ENCODE results near the gene ARHGAP24.
"Not testable (repeated sequence)": the region's sequence is repeated elsewhere in the genome, so short reads cannot be mapped to it uniquely, and the experiment has no call there.

The ARHGAP24 gene

GRCh38 chr4:85932500-85933290 lies 457.7 kb downstream of the ARHGAP24 start:
- no peak for DNase-seq

DNA sequence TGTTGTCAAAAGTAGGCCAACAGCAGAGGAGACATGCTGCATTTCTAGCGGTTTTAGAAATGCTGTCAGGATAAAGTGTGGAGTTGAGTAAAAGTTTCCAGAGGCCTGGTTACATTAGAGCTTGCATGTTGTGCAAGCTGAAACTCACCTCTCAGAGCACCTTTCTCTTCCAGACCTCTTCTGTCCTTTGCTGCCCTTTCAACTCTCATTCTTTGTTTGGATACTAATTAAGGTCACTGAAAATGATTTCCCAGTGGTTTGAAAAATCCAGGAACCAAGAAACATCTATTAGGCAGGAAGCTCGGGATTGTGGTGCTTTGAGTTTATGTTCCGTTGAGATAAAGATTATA lies 458.3 kb downstream of the ARHGAP24 start:
- no peak for DNase-seq

GRCh38 chr4:85937507-85937906 lies 462.6 kb downstream of the ARHGAP24 start:
- DNase-seq, result no peak

DNA sequence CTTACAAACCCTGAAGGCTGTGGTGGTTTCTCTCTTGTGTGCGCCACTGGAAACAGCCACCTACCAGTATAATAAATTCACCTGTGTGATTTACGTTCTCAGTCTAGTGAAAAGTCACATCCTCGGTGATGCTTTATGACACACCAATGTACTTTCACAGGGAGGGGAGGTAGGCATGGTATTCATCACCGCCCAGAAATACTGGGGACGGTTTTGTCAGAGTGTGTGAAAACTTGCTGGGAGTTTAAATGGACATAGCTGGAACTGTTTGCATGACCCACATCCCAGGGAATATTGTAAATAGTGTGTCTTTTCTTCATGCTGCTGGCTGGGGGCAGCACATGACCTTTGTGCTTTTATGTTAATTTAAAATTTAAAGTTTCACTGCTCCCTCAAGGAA lies 463.1 kb downstream of the ARHGAP24 start:
- no peak for DNase-seq

DNA sequence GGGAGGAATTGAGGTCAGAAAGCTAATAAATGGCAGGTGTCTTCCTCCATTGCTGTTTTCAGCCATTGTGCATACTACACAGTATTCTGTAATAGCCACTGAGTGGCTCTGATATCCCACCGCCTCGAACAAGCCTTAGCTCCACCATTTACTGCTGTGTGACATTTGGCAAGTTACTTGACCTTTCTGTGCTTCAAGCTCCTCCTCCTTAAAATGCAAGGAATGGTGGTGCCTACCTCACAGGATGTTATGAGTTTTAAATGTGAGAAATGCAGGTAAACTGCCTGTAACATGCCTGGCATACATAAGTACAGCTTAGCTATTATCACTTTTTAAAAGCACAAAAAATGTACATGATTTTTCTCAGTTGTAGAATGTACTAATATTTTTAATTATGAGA lies 464.0 kb downstream of the ARHGAP24 start:
- DNase-seq, result no peak

GRCh38 chr4:85939595-85939994 lies 464.6 kb downstream of the ARHGAP24 start:
- no peak for DNase-seq

GRCh38 chr4:85940151-85940550 lies 465.2 kb downstream of the ARHGAP24 start:
- no peak for DNase-seq

DNA sequence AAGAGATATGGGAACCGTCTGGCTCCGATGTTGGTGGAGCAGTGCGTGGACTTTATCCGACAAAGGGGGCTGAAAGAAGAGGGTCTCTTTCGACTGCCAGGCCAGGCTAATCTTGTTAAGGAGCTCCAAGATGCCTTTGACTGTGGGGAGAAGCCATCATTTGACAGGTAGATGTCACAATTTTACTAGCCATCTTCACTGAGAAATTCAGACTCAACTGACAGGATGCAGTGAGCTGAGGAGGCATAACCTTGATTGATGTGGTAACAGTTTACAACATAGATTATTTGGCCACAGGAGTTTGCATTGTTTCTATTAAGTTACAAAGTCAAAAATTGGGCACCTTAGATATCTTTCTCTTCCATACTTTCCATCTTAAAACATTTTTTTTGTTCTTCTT lies 467.2 kb downstream of the ARHGAP24 start:
- no peak for DNase-seq

DNA sequence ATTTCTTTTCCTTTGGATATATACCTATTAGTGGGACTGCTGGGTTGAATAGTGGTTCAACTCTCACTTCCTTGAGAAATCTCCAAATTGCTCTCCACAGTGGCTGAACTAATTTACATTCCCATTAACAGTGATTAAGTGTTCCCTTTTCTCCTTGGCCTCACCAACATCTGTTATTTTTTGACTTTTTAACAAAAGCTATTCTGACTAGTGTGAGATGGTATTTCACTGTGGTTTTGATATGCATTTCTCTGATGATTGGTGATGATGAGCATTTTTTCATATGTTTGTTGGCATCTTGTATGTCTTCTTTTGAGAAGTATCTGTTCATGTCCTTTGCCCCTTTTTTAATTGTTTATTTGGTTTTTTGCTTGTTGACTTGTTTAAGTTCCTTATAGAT lies 471.9 kb downstream of the ARHGAP24 start:
- DNase-seq, result no peak

GRCh38 chr4:85951099-85951498 lies 476.1 kb downstream of the ARHGAP24 start:
- no peak for DNase-seq

- DNase-seq, result no peak
Observed at GRCh38 chr4:85952528-85952927, 477.6 kb downstream of the ARHGAP24 start.

DNA sequence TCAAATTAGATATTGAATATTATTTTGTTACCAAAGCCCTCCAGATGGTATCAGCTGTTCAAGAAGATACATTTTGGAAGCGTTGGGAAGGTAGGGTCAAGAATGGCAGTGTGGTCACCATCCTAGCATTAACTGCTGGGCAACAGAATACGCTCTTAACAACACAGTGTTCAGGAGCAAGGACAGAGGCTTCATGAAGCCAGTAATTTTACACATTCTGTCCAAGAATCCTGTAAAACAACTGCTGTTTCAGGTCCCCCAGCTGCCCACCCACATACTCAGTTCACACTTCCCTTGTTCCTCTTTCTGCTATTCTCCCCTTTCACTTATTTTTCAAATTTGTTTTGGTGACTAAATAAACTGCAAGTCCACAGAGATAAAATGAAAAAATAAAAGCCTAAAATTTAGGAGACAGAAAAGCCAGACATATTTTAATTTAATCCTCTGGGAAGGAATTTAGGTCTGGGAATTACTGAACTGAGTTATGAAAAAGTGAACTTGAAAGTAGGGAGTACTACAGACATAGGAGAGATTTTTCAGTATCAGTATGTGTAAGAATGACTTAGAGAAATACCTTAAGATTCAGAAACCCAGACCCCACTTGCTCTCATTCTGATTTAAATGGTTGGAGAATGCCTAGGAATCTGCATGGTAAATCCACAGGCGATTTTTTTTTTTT lies 478.2 kb downstream of the ARHGAP24 start:
- peak in 1 of 2 donors; percentile 22 for DNase-seq

- DNase-seq, result no peak
Observed at GRCh38 chr4:85953651-85954018, 478.7 kb downstream of the ARHGAP24 start.

DNA sequence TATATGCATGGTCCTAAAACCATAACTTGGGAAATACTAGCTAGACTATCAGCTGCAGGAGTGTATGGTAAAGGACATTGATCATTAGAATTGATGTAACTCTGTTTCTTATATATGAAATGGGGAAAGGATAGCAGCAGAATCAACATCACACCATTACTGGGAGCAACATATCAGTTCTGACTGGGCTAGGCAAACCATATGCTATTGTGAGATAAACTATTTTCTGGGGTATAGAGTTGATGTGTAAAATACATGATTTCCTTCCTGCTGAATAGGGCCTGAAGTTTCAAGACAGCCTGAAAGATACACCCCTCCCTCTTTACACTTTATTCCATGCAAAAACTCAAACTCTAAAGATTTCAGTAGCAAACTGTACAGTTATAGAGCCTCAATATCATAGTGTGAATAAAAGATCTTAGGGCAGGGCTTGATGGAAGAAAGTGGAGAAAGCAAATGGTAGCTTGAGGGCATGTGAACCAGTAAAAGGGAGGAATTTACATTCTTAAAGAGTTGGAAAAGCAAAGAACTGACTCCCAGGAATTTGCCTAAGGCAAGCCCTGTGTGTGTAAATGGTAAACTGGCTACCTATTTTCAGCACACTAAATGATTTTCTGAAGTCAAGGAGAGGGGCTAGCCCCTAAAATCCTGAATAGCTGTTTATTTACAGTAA lies 480.8 kb downstream of the ARHGAP24 start:
- no peak for DNase-seq

DNA sequence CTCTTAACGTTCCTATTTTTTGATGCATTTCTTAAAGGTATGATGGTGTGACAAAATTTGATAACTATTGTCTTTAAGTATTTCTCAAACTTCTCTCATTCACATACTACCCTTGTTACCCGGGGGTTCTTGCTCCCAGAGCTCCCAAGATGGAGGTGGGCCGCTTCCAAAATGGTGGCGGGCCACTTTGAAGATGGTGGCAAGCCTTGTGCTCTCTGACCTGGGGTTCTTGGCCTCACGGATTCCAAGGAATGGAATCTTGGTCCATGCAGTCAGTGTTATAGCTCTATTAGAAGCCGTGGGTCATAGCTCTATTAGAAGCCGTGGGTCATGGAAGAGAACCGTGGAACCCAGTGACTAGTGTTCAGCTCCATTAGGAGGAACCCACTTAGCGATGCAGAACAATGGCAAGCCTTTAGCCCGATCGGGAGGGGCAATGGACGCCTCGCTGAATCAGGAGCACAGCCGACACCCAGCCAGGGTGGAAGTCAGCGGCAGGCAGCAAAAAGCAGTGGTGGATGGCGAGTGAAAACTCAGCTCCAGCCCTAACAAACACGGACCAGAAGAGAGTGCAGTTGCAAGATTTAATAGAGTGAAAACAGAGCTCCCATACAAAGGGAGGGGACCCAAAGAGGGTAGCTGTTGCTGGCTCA lies 481.5 kb downstream of the ARHGAP24 start:
- no peak for DNase-seq

DNA sequence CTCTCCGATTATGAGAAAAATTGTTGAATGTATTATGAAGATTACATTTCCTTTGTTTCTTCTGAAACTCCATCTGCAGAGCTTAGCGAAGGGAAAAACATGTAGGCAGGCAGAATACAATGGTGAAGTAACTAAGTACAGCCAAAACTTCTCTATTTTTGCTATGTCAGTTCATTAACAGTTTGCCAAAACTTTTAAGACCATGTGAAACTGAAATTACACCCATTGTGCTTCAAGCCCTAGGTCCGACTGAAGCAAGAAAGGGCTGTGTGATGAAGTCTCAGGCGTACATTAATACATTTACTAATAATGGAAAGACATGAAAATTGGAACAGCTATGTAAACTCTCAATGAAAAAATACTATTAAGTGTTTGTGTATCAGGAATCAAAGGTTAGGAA lies 486.9 kb downstream of the ARHGAP24 start:
- no peak for DNase-seq

DNA sequence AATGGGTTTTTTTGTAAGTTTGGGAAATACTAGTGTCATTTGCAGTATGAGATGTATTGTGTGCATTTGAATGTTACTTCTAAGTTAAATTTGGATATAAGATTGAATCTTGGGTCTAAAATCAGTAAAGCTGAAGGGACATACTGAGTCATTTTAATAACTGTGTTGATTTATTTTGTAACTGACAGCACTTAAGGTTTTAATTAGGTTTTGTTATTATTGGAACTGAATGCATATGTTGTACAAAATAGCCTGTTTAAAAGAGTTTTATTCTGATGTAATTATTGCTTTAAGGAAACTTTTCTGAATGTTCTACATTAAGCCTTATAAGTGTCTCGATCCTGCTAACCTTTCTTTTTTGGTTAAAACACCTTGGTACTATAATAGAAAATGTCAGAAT lies 488.3 kb downstream of the ARHGAP24 start:
- DNase-seq, result no peak

- no peak for DNase-seq
Observed at GRCh38 chr4:85964298-85964697, 489.3 kb downstream of the ARHGAP24 start.

DNA sequence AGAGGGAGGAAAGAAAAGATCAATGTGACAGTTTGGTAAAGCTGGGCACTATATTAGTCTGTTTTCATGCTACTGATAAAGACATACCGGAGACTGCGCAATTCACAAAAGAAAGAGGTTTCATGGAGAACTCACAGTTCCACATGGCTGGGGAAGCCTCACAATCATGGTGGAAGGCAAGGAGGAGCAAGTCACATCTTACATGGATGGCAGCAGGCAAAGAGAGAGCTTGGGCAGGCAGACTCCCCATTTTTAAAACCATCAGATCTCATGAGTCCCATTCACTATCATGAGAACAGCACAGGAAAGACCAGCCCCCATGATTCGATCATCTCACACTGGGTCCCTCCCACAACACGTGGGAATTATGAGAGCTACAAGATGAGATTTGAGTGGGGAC lies 490.1 kb downstream of the ARHGAP24 start:
- DNase-seq, result not testable (repeated sequence)

GRCh38 chr4:85965529-85965928 lies 490.6 kb downstream of the ARHGAP24 start:
- DNase-seq, result no peak

DNA sequence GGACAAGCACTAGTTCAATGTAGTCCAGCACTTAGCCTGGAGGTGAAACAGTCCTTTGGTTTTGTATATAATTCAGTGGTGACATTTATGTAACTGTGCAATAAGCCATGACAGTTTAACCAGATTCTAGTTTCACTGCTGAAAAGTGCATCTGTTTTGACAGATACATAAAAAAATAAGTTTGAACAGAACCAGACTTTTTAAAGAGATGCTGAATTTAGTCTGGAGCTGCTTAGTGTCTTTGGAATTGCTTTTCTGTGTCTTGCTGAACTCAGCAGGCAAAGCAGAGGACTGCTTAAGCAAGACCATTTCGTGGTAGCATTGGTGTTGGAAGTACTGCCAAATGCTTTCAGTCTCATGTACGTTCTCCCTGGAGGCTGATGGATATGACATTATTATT lies 491.4 kb downstream of the ARHGAP24 start:
- no peak for DNase-seq

DNA sequence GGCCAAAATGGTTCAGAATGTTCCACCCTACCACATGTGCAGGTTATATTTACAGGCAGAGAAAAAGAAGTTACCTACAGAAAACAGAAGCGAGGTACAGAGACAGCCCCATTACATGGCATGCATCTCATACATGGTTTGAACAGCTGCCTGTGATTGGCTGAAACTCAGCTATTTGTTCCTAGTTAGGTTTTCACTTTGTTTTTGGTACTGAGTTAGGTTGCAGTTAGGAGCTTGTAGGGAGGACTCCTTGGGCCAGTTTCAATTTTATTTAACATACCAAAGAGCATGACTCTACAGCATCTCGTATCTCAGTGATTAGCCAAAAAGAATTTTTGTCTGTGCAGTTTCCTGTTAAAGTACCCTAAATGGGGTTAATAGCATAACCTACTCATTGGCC lies 492.9 kb downstream of the ARHGAP24 start:
- DNase-seq, result no peak

DNA sequence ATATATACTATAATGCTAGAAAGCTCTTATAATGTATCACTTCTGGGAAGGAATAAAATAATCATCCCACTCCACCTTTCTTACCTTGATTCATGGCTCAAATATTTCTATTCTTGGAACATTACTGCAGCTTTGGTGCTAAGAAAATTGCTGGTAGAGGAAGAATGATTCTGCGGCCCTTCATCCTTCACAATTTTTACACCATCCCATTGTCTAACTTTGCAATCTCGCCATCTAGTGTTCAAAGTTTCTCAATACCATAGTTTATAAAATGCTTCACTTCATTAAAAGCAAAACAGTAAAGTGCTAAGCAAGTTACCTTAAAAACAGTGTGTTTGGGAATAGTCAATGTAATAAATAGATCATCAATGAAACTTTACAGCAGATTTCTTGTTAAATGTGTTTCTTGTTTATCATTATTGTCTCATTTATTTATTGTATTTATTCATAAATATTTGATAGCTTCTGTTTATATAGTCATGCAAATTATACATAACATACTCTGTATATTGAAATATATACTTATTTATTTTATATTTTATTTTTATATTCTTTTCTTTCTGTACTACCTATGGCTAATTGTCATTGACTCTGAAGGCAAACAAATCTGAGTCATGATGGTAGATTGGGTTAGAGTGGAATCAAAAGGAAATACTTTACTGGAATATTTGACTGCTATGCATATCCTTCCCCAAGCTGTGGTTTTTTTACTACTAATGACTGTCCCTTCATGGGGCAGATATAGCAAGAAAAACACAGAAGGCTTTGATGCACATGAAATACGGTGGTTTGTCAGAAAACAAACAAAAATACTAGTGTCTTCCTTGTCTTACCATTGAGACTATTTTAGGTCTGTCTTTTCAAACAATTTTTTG lies 494.2 kb downstream of the ARHGAP24 start:
- DNase-seq, result peak; percentile 38 to 63

Data from inflammatory macrophage treated with lipopolysaccharide for 1 hour (primary cell).